HG03108 (cell line): ENCODE measurements around the gene DDB1.

Experiments used
- ATAC-seq: cut with Tn5 transposase; IDR thresholded peaks from one replicate; pipeline ENCODE4 v1.9.1; 2021; ENCODE audit warnings: moderate library complexity; ENCODE audit not compliant: unreplicated experiment

Gene DDB1

GRCh38 chr11:61357233-61357893 lies 24.5 kb upstream of the DDB1 start:
- peak; percentile 40 for ATAC-seq

GRCh38 chr11:61356706-61357105 lies 23.8 kb upstream of the DDB1 start:
- ATAC-seq = no peak

- no peak for ATAC-seq
Measured at GRCh38 chr11:61354208-61354607, 21.3 kb upstream of the DDB1 start.

- ATAC-seq = no peak
Measured at GRCh38 chr11:61353131-61354067, 20.5 kb upstream of the DDB1 start.

- no peak for ATAC-seq
Measured at GRCh38 chr11:61352038-61352437, 19.1 kb upstream of the DDB1 start.

GRCh38 chr11:61350803-61351202 lies 17.9 kb upstream of the DDB1 start:
- no peak for ATAC-seq

- ATAC-seq = no peak
Measured at GRCh38 chr11:61350336-61350735, 17.4 kb upstream of the DDB1 start.

GRCh38 chr11:61349916-61350315 lies 17.0 kb upstream of the DDB1 start:
- no peak for ATAC-seq

- no peak for ATAC-seq
Measured at GRCh38 chr11:61349189-61349751, 16.4 kb upstream of the DDB1 start.

- ATAC-seq = no peak
Measured at GRCh38 chr11:61347916-61348461, 15.1 kb upstream of the DDB1 start.

- ATAC-seq = no peak
Measured at GRCh38 chr11:61345954-61346843, 13.3 kb upstream of the DDB1 start.

GRCh38 chr11:61345170-61345610 lies 12.3 kb upstream of the DDB1 start:
- ATAC-seq = no peak

- ATAC-seq = no peak
Measured at GRCh38 chr11:61343792-61344745, 11.2 kb upstream of the DDB1 start.

GRCh38 chr11:61342207-61342803 lies 9.4 kb upstream of the DDB1 start:
- no peak for ATAC-seq

- ATAC-seq = no peak
Measured at GRCh38 chr11:61341706-61342105, 8.8 kb upstream of the DDB1 start.

GRCh38 chr11:61340979-61341378 lies 8.1 kb upstream of the DDB1 start:
- no peak for ATAC-seq

- no peak for ATAC-seq
Measured at GRCh38 chr11:61339490-61339878, 6.6 kb upstream of the DDB1 start.

GRCh38 chr11:61338783-61339489 lies 6.0 kb upstream of the DDB1 start:
- no peak for ATAC-seq
